EL (cell line): ENCODE results near the gene PRPSAP1.

ENCODE experiments used
- DNase-seq: peaks from one replicate; pipeline ENCODE4 v3.0.0-alpha.2; 2016

Gene PRPSAP1, protein sequence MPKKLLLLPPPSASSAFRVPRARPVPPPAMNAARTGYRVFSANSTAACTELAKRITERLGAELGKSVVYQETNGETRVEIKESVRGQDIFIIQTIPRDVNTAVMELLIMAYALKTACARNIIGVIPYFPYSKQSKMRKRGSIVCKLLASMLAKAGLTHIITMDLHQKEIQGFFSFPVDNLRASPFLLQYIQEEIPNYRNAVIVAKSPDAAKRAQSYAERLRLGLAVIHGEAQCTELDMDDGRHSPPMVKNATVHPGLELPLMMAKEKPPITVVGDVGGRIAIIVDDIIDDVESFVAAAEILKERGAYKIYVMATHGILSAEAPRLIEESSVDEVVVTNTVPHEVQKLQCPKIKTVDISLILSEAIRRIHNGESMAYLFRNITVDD

GRCh38 chr17:76353599-76354316, at the start of gene PRPSAP1:
TSS of gene PRPSAP1 (minus strand) at chr17:76353916. CDS start at chr17:76353703, 213 bp downstream.
- peak; percentile 93 for DNase-seq

GRCh38 chr17:76402711-76403110, 49.0 kb upstream of the PRPSAP1 start:
- DNase-seq, result no peak

- DNase-seq, result no peak
Observed at GRCh38 chr17:76399175-76400172, 45.8 kb upstream of the PRPSAP1 start.

GRCh38 chr17:76398523-76399174, 44.9 kb upstream of the PRPSAP1 start:
- DNase-seq, result no peak

DNA sequence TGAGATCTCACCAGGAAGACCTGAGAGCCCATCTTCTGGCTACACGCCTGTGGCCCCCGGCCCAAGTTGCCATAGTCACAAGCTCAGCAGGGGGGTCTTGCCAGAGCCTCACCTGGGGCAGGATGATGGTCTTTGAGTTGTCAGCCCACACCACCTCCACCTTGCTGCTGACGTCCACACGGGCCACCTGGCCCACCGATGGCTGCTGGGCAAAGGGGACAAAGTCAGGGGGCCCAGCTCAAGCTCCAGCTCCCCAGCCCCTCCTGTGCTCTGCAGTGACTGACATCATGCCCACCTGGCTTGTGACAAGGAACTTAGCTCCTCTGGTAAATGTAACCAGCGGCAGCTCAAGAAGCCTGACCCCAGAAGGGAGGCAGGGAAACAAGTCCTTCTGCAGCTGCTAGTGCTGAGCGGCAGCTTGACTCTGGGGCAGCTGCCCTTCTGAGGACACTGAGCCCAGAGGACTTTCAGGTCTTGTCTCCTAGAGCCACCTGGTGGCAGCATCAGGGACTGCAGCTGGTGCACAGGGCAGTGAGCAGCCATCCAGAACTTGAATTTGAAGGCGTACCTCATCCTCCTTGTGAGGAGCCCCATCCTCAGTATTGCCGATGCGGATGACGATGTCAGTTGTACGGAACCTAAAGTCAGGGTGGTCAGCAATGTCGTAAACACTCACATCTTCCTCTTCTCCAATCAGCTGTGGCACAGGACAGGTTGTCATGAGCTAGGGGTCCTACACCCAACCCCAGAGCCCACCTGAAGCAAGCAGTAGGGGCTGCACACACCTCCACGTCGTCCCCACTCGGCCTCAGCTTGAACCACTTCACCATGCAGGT, 44.2 kb upstream of the PRPSAP1 start:
- DNase-seq, result peak; percentile 84

GRCh38 chr17:76397184-76397583, 43.5 kb upstream of the PRPSAP1 start:
- DNase-seq, result no peak

GRCh38 chr17:76395980-76396379, 42.3 kb upstream of the PRPSAP1 start:
- no peak for DNase-seq

GRCh38 chr17:76394166-76394565, 40.5 kb upstream of the PRPSAP1 start:
- DNase-seq, result no peak

DNA sequence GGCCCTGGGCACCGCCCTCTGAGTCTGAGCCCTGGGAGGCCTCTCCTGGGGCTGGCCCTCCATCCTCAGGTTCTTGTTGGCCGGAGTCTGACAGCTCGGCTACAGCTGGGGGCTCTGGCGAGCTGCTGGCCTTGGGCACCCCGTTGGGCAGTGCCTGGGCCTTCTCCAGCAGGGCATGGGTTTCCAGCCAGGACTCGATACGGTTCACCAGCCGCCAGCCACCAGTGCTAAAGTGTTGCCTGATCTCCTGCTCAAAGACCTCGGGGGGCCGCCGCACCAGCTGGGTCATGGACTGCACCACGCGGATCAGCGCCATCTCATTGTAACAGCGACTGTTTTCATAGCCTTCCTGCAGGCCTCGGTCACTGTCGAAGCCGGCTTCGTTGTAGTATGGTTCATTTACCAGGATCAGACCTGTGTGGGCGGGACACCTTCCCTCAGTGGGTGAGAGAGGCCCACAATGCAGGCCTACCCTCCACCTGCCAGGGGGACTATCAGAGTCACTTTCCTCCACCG, 37.5 kb upstream of the PRPSAP1 start:
- no peak for DNase-seq

- DNase-seq, result no peak
Observed at GRCh38 chr17:76390003-76390421, 36.3 kb upstream of the PRPSAP1 start.

GRCh38 chr17:76388966-76389888, 35.5 kb upstream of the PRPSAP1 start:
- DNase-seq, result no peak

DNA sequence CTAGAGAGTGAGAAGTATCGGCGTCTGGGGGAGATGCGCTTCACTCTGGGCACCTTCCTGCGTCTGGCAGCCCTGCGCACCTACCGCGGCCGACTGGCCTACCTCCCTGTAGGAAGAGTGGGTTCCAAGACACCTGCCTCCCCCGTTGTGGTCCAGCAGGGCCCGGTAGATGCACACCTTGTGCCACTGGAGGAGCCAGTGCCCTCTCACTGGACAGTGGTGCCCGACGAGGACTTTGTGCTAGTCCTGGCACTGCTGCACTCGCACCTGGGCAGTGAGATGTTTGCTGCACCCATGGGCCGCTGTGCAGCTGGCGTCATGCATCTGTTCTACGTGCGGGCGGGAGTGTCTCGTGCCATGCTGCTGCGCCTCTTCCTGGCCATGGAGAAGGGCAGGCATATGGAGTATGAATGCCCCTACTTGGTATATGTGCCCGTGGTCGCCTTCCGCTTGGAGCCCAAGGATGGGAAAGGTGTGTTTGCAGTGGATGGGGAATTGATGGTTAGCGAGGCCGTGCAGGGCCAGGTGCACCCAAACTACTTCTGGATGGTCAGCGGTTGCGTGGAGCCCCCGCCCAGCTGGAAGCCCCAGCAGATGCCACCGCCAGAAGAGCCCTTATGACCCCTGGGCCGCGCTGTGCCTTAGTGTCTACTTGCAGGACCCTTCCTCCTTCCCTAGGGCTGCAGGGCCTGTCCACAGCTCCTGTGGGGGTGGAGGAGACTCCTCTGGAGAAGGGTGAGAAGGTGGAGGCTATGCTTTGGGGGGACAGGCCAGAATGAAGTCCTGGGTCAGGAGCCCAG, 33.5 kb upstream of the PRPSAP1 start:
- no peak for DNase-seq

DNA sequence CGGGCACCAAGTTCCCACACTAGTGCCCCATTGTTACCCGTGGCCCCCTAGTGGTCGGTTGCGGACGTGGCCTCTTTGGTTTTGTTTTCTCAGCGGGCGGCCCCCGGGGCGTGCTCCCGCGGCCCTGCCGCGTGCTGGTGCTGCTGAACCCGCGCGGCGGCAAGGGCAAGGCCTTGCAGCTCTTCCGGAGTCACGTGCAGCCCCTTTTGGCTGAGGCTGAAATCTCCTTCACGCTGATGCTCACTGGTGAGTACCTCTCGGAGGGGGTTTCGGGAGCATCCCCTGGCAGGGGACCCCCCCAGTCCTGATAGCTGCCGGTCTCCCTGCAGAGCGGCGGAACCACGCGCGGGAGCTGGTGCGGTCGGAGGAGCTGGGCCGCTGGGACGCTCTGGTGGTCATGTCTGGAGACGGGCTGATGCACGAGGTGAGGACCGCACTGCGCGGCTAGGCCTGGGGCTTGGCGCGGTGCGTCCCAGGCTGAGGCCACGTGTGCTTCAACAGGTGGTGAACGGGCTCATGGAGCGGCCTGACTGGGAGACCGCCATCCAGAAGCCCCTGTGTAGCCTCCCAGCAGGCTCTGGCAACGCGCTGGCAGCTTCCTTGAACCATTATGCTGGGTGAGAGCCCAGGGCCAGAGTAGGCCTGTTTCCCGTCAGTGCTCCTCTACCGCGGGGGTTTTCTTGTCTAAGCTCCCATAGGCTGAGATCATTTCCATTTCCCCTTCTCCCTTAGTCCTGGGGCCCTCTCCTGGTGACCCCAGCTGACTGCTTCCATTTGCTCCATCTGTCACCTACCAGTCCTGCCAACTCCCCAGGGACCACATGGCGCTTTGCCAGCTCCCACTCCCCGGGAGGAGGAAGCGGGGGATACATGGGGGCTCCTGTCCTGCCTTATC, 32.4 kb upstream of the PRPSAP1 start:
- peak; percentile 91 for DNase-seq

- DNase-seq, result peak; percentile 87
Observed at GRCh38 chr17:76384987-76385891, 31.5 kb upstream of the PRPSAP1 start.

GRCh38 chr17:76384222-76384986, 30.7 kb upstream of the PRPSAP1 start, which contains the start of gene SPHK1:
TSS of gene SPHK1 (plus strand) at chr17:76384609. CDS start at chr17:76385645, 1,036 bp downstream.
- peak; percentile 90 for DNase-seq
